ENCODE results near the gene MIPEP.
"Not testable (repeated sequence)": the region's sequence is repeated elsewhere in the genome, so short reads cannot be mapped to it uniquely, and the experiment has no call there.

Gene MIPEP

GRCh38 chr13:23763318-23763717, 125.9 kb downstream of the MIPEP start:
- no peak for DNase-seq
- in situ Hi-C loops (cut with MboI; ENCODE audit: low pct_unique_long_range_greater_than_20kb, low sequenced_read_pairs): no loop called here

DNA sequence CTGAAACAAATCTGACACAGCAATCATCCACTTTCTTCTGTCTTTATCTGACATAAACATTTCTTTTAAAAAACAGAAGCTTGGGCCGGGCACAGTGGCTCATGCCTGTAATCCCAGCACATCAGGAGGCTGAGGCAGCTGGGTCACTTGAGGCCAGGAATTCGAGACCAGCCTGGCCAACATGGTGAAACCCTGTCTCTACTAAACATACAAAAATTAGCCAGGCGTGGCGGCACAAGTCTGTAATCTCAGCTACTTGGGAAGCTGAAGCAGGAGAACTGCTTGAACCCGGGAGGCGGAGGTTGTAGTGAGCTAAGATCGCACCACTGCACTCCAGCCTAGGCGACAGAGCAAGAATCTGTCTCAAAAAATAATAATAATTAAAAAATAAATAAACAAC, 127.4 kb downstream of the MIPEP start:
- in situ Hi-C loops (cut with MboI; ENCODE audit: low pct_unique_long_range_greater_than_20kb, low sequenced_read_pairs): not testable (repeated sequence)

GRCh38 chr13:23760000-23760399, 129.2 kb downstream of the MIPEP start:
- in situ Hi-C loops (cut with MboI; ENCODE audit: low pct_unique_long_range_greater_than_20kb, low sequenced_read_pairs): no loop called here
- DNase-seq: no peak

More for the DNA sequence above, 127.4 kb downstream of the MIPEP start:
- not testable (repeated sequence) for DNase-seq

- in situ Hi-C loops (cut with MboI; ENCODE audit: low pct_unique_long_range_greater_than_20kb, low sequenced_read_pairs): no loop called here
- DNase-seq: no peak
Measured at GRCh38 chr13:23758798-23759527, 130.2 kb downstream of the MIPEP start.

DNA sequence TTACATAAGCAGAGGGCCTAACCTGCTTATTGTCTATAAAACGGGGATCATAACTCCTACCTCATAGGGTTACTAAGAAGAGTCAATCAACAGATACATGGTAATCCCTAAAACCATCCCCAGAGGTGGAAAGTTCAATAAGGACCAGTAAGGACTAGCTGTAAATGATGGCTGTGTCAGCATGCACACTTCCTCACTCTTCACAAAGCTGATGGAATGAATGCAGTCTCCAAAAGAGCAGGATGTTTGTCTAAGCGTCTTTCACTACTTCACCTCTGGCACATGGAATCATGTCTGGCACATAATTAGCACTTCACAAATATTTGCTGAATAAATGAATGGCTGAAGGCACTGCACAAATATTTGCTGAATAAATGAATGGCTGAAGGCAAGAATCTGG, 134.2 kb downstream of the MIPEP start:
- in situ Hi-C loops (cut with MboI; ENCODE audit: low pct_unique_long_range_greater_than_20kb, low sequenced_read_pairs): no loop called here
- DNase-seq: no peak

DNA sequence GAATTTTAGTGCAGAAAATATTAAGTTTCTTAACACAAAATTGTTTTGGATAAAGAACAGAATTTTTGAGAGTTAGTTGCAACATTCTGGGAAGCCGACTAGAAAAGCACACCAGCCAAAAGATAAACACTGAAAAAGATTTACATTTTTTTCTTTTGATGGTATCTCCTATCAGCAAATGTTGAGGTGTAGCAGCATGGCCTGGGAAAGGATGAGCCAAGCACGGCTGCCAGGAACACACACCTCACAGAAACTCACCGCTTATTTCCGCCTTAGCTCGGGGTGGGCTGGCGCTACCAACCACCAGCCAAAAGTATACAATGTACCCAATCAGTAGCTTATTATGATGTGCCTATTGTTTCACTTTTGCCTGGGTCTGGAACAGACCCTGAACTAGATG, 134.7 kb downstream of the MIPEP start:
- in situ Hi-C loops (cut with MboI; ENCODE audit: low pct_unique_long_range_greater_than_20kb, low sequenced_read_pairs): no loop called here
- no peak for DNase-seq

- in situ Hi-C loops (cut with MboI; ENCODE audit: low pct_unique_long_range_greater_than_20kb, low sequenced_read_pairs): no loop called here
- no peak for DNase-seq
Measured at GRCh38 chr13:23753458-23753857, 135.7 kb downstream of the MIPEP start.

DNA sequence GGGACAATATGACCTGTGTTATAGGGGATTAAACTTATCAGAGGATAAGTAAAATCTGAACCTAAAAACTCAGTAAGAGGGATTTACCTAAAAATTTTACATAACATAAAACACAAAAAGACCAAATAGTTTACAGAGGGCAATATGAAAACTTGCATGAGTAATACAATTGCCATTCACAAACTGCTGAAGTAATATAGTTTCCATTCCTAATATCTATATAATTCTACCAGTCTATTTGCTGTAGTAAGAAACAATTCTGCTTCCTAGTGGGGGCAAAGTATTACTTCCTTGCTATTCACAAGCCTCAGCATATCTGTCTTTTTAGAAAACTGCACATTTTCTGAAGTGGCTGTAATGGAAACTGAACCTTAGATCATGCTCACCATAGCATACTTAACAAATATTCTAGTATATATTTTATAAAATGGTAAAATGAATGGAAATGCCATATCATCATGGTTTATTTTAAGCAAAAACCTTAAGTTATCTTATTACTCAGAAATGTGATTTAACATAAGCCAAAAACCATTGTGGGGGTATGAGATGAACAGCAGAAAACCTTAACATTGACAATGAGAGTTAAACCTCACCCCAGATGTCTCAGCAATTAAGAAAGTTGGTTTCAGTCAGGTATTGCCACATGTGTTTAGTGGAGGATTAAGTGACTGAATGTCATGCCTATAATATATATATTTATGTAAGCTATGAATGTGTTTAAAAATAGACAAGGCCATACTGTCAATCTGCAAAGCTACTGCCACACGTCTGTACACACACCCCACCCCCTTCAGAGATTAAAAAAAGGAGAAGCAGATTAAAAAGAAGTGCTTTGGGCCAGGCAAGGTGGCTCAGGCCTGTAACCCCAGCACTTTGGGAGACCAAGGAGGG, 136.8 kb downstream of the MIPEP start:
- DNase-seq: peak; percentile 24
- in situ Hi-C loops (cut with MboI; ENCODE audit: low pct_unique_long_range_greater_than_20kb, low sequenced_read_pairs): no loop called here

GRCh38 chr13:23751195-23751594, 138.0 kb downstream of the MIPEP start:
- in situ Hi-C loops (cut with MboI; ENCODE audit: low pct_unique_long_range_greater_than_20kb, low sequenced_read_pairs): no loop called here
- DNase-seq: no peak

- DNase-seq: no peak
- in situ Hi-C loops (cut with MboI; ENCODE audit: low pct_unique_long_range_greater_than_20kb, low sequenced_read_pairs): no loop called here
Measured at GRCh38 chr13:23750383-23751121, 138.6 kb downstream of the MIPEP start.

- in situ Hi-C loops (cut with MboI; ENCODE audit: low pct_unique_long_range_greater_than_20kb, low sequenced_read_pairs): no loop called here
- DNase-seq: no peak
Measured at GRCh38 chr13:23749288-23749873, 139.8 kb downstream of the MIPEP start.

DNA sequence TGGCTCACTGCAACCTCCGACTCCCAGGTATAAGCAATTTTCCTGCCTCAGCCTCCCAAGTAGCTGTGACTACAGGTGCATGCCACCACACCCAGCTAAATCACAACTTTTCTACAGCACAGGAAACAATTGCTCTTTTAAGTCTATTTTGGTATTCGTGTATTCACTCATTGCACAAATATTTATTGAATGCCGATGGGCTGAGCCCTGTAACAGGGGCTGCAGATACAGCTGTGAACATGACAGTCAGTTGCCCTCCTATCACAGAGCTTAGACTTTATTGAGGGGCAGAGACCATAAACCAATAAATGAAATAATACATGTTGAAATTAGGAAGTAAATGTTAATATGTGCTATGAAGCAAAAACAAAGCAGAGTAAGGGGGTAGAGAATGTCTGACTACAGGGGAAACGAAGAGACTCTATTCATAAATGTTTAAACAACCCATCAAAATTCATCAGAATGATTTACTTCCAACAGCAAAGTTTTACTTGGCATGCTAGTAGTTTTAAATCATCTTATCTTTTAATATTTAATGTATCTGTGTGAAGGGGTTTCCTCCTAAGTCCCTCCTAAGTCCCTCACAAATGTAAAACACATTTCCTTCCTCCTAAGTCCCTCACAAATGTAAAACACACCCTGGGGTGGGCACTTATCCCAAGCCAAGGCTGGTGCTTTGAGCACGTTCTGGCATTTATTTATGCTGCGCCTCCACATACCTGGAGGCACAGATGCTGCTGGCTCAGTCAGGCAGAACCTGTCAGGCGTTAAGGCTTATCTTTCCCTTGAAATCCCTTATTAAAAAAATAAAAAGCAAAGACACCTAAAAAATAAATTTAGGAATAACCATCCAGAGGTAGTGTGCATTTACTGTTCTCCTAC, 140.8 kb downstream of the MIPEP start:
- no peak for DNase-seq
- in situ Hi-C loops (cut with MboI; ENCODE audit: low pct_unique_long_range_greater_than_20kb, low sequenced_read_pairs): no loop called here

DNA sequence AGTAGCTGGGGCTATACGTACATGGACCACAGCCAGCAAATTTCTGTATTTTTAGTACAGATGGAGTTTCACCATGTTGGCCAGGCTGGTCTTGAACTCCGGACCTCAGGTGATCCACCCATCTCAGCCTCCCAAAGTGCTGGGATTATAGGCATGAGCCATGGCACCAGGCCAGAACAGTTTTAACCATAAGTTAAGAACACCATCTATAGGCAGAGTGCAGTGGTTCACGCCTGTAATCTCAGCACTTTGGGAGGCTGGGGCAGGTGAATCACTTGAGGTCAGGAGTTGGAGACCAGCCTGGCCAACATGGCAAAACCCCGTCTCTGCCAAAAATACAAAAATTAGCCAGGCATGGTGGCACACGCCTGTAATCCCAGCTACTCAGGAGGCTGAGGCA, 143.1 kb downstream of the MIPEP start:
- in situ Hi-C loops (cut with MboI; ENCODE audit: low pct_unique_long_range_greater_than_20kb, low sequenced_read_pairs); DNase-seq: not testable (repeated sequence)

DNA sequence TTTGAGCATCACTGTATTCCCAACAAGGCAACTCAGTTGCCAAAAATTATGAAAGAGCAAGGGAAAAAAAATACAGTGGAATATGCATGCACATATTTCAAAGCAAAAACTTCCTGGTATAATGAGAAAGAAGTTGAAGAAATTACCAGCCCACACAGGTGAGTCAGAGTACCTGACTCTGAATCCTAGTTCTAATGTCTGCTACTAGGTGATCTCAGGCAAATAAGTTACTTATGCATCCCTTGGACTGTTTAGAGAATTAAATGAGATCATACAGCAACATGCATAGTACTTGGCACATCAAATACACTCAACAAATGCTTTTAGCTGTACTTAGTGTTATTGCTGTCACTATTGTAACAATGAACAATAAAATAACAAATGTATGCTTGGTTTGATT, 144.9 kb downstream of the MIPEP start:
- in situ Hi-C loops (cut with MboI; ENCODE audit: low pct_unique_long_range_greater_than_20kb, low sequenced_read_pairs): no loop called here
- DNase-seq: no peak

- DNase-seq: no peak
- in situ Hi-C loops (cut with MboI; ENCODE audit: low pct_unique_long_range_greater_than_20kb, low sequenced_read_pairs): no loop called here
Measured at GRCh38 chr13:23743278-23744076, 145.7 kb downstream of the MIPEP start.

DNA sequence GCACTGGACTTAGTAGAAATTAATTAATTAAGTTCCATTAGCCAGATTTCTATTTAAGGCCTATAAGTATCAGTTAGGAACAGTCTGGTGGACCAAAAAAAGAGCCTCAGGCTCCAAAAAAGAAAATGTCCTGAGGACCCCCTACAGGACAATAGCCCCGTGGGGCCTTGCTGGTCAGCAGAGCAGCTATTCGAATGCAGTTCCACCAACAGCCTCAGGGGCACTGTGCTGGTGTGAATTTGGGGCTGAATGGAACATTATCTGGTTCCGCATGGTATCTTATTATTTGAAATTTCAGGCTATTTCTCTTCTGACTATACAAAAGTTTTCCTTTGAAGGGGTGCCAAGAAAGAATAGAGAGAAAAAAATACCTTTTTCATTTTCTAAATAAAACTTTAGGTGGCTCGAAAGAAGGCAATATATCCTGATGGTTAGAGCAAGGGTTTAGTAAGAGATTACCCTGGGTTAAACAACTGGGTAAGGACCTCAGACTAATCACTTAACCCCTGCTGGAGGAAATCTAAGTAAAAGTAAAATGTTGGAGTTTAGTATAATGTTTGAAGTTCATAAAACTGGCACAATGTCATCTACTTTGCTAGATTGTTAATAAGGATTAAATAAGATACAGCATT, 147.2 kb downstream of the MIPEP start:
- in situ Hi-C loops (cut with MboI; ENCODE audit: low pct_unique_long_range_greater_than_20kb, low sequenced_read_pairs): no loop called here
- DNase-seq: no peak

DNA sequence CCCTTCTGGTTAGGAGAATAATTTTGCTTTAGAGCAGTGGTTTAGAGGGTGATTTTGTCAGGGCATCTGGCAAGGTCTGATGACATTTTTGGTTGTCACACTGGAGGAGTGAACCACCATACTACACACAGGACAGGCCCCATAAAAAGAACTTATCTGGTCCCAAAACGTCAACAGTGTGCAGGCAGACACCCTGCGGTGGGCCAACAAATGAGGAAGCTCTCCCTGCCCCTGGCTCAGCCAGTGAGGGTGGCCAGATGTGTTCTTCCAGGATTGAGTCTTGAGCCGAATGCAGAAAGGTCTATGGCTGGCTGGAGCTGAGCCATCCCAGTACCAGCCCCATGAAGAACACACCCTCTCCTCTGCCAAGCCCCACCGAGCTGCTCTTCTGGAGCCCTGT, 149.2 kb downstream of the MIPEP start:
- DNase-seq: no peak
- in situ Hi-C loops (cut with MboI; ENCODE audit: low pct_unique_long_range_greater_than_20kb, low sequenced_read_pairs): no loop called here
